Stomach (tissue), 9 donors: ENCODE results near the gene CCR8. TPM values are rescaled to one million over a fixed set of nuclear protein-coding genes. Genes with fewer than 3 reads are reported as not detected.

Experiments
- DNase-seq, 2 donors: peaks; one replicate each; pipeline versions ENCODE4 v3.0.0 to v3.0.0-alpha.2; 2013 to 2019
- H3K27ac ChIP-seq, 5 donors: fragments of 200-600 bp in 4 of 5; sonication (generic) in 4 of 5; one replicate each; pipeline ENCODE4 v1.5.1; 2013 to 2019; ENCODE audit warnings: mild to moderate bottlenecking in 1 of 5, moderate library complexity in 1 of 5
- H3K27me3 ChIP-seq, 3 donors: fragments of 200-600 bp; sonication (generic); one replicate each; pipeline ENCODE4 v1.5.1; 2017 to 2019; ENCODE audit warnings: mixed run types in 1 of 3
- H3K36me3 ChIP-seq, 4 donors: fragments of 200-600 bp; sonication (generic); 1 replicate in 3 of 4; 2 replicates in 1 of 4; pipeline ENCODE4 v1.5.1; 2016 to 2019
- H3K4me1 ChIP-seq, 4 donors: fragments of 200-600 bp; sonication (generic); one replicate each; pipeline ENCODE4 v1.5.1; 2016 to 2019
- H3K4me3 ChIP-seq, 4 donors: fragments of 200-600 bp; sonication (generic) in 3 of 4; one replicate each; pipeline ENCODE4 v1.5.1; 2016 to 2019; ENCODE audit warnings: mild to moderate bottlenecking in 1 of 4
- H3K9me3 ChIP-seq, 4 donors: fragments of 200-600 bp; sonication (generic); one replicate each; pipeline ENCODE4 v1.5.1; 2016 to 2019
- EP300 ChIP-seq: sonication (generic); formaldehyde crosslinking; IDR thresholded peaks from one replicate; pipeline ENCODE4 v1.6.1; 2017; ENCODE audit warnings: antibody characterized with exemption
- POLR2A ChIP-seq, 4 donors: fragments of 450-650 bp; IDR thresholded peaks; one replicate each; pipeline ENCODE4 v1.6.1; 2016; ENCODE audit warnings: antibody characterized with exemption in 4 of 4, control low read depth in 2 of 4, mild to moderate bottlenecking in 1 of 4, moderate library complexity in 1 of 4
- POLR2AphosphoS5 ChIP-seq, 3 donors: sonication (generic); formaldehyde crosslinking; IDR thresholded peaks; one replicate each; pipeline ENCODE4 v1.6.1; 2016; ENCODE audit warnings: antibody characterized with exemption in 3 of 3
- WGBS, 5 donors: extraction: QIAGEN DNeasy Blood & Tissue Kit in 3 of 5; methylation state at CpG; one replicate each; pipeline versions ENCODE4 v1.1.5 to v1.1.7; 2013 to 2018; 5-methylcytosine and 5-hydroxymethylcytosine counted together
- intact Hi-C: fragments of 100-400 bp; cut with DNase I; formaldehyde crosslinking; loops from one replicate; pipeline ENCODE4 v1.15.1; 2023; ENCODE audit warnings: low total_unique reads
- polyA plus RNA-seq, 3 donors: library from polyadenylated mRNA; stranded (reverse); fragments of 200-250 nt; gene quantifications; one replicate each; pipeline ENCODE4 v1.2.3, GENCODE V29; 2013
- total RNA-seq, 5 donors: library from RNA; depleted of rRNA; stranded (reverse); fragments of >200 nt; gene quantifications; one replicate each; pipeline versions ENCODE4 v1.1.0 to v1.2.3, GENCODE V29; 2014 to 2016
- TF ChIP-seq, protein P1 (sequence below), 7 experiments: fragments of 450-650 bp in 4 of 7; fragments of 200-600 bp in 3 of 7; sonication (generic) in 3 of 7; IDR thresholded peaks; one replicate each; pipeline ENCODE4 v1.5.1; 2016 to 2019; ENCODE audit warnings: antibody characterized with exemption in 7 of 7, control low read depth in 2 of 7, mild to moderate bottlenecking in 1 of 7
- donor health status: healthy with polysubstance abuse.
- donor health status: Bipolar disorder and iron deficiency.
- donor health status: healthy.

CCR8 gene
- total and polyA plus RNA-seq, 8 donors: not detected

DNA sequence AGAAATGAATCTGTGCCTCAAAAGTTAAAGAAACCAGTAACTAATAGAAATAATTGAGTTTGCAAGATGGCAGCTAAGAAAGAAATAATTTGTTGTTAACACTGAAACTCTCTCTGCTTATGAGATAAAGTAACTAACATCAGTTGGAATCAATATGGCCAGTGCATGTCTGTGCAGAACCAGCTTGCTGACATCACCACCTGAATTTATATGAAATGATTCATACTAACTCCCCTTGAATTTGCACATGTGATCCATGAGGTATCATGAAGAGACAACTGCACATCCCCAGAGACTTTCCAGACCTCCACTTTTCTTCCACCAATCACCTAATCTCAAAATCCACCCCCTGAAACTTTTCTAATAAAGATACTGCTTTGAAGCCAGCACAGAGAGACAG, 43.3 kb downstream of the CCR8 start:
- H3K4me3 ChIP-seq: no peak overlapping the region
- intact Hi-C loops: loop anchor here (10.0 kb wide), 1 partner anchor 178 kb away; the partner anchor contains the start of gene XIRP1

DNA sequence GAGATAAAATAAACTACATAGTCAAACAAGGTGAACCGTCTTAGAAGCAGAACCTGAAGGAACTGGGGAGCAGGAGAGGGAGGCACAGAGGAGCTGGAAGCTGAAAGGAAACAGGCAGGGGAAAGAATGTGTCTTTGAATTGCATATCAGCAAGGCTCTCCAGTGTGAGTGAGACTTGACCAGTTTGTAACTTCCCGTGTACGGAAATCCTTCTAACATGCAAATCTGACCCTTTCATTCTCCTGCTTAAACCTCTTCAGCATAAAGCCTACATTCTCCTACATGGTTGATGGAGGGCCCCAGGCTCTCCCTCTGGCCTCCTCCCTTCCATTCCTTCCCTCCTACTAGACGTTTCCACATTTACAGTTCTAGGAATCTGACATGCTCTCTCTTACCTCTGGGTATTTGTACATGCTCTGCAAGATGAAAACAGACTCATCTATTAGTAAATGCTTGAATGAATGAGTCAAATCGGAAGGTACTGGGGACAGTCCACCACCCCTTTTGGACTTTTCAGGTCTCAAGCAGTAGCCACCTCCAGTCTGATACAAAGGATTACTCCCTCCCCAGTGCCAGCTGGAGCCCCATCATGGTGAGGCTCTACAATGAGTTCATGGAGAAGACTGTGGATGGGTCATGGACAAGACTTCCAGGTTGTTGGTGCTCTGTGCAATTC, 47.6 kb downstream of the CCR8 start:
- no peak for DNase-seq
- Histone ChIP-seq H3K9me3 (no peaks in the 10 kb centered on the region), H3K4me3 (no peak overlapping the region), H3K4me1 (peaks cover 0 to 12% (median 5%) of the 10 kb centered on the region in 4 donors), H3K27ac (no peak overlapping the region), H3K36me3 (no peaks in the 10 kb centered on the region), H3K27me3 (no peaks in the 10 kb centered on the region)
- intact Hi-C loops: loop anchor here (10.0 kb wide), 1 partner anchor 182 kb away; the partner anchor contains the start of gene XIRP1
- no peak for TF ChIP-seq POLR2AphosphoS5 (IDR thresholded peaks at IDR 0.05)
- no peak for TF ChIP-seq POLR2A (IDR thresholded peaks at IDR 0.05)
- TF ChIP-seq EP300: no peak
- TF ChIP-seq, protein P1, sequence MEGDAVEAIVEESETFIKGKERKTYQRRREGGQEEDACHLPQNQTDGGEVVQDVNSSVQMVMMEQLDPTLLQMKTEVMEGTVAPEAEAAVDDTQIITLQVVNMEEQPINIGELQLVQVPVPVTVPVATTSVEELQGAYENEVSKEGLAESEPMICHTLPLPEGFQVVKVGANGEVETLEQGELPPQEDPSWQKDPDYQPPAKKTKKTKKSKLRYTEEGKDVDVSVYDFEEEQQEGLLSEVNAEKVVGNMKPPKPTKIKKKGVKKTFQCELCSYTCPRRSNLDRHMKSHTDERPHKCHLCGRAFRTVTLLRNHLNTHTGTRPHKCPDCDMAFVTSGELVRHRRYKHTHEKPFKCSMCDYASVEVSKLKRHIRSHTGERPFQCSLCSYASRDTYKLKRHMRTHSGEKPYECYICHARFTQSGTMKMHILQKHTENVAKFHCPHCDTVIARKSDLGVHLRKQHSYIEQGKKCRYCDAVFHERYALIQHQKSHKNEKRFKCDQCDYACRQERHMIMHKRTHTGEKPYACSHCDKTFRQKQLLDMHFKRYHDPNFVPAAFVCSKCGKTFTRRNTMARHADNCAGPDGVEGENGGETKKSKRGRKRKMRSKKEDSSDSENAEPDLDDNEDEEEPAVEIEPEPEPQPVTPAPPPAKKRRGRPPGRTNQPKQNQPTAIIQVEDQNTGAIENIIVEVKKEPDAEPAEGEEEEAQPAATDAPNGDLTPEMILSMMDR (IDR thresholded peaks at IDR 0.05): no peak
- 45 to 62% (median 56%) methylated on average over 5 of the region's 5 CpGs for WGBS, 5 donors

More for the DNA sequence above, 43.3 kb downstream of the CCR8 start:
- H3K9me3 ChIP-seq: no peaks in the 10 kb centered on the region
- no peaks in the 10 kb centered on the region for H3K4me1 ChIP-seq
- H3K36me3 ChIP-seq: no peaks in the 10 kb centered on the region
- H3K27ac ChIP-seq: no peak overlapping the region
- TF ChIP-seq EP300: no peak
- no peak for TF ChIP-seq POLR2AphosphoS5 (IDR thresholded peaks at IDR 0.05)
- TF ChIP-seq, protein P1 (IDR thresholded peaks at IDR 0.05): no peak
- no peak for TF ChIP-seq POLR2A (IDR thresholded peaks at IDR 0.05)
- DNase-seq: no peak
- no peaks in the 10 kb centered on the region for H3K27me3 ChIP-seq

DNA sequence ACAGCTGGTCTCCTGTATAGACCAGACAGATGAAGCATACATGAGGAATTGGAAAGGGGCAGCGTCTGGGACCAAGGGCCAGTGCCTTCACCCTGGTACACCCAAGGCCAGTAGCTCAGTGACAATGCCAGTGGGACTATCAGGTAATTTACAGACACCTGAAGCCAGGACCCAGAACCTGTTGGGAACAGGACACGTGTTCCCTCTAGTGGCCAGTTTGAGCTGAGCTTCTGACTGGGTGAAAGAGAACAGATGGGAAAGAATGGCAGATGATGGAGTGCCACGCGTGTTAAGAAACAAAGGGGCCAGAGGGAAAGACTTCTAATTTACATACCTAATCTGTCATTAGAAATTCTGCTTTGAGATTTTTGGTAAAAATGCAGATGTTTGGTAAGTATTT, 48.6 kb downstream of the CCR8 start:
- no peaks in the 10 kb centered on the region for H3K9me3 ChIP-seq
- H3K27ac ChIP-seq: no peak overlapping the region
- H3K4me3 ChIP-seq: no peak overlapping the region
- H3K36me3 ChIP-seq: no peaks in the 10 kb centered on the region
- WGBS, 5 donors: 14 to 41% (median 24%) methylated on average over 4 of the region's 4 CpGs
- TF ChIP-seq, protein P1 (IDR thresholded peaks at IDR 0.05): peak in 5 of 7 experiments; percentile 39 to 66 (median 54)
- no peak for TF ChIP-seq EP300
- peak in 1 of 3 donors; percentile 16 for TF ChIP-seq POLR2AphosphoS5 (IDR thresholded peaks at IDR 0.05)
- TF ChIP-seq POLR2A (IDR thresholded peaks at IDR 0.05): no peak
- DNase-seq: peak; percentile 74 to 85
- intact Hi-C loops: loop anchor here (10.0 kb wide), 1 partner anchor 183 kb away; the partner anchor contains the start of gene XIRP1
- H3K4me1 ChIP-seq: peaks cover 5 to 22% (median 14%) of the 10 kb centered on the region in 4 donors
- H3K27me3 ChIP-seq: no peaks in the 10 kb centered on the region

GRCh38 chr3:39378957-39379777, 49.7 kb downstream of the CCR8 start:
- peak in 1 of 2 donors; percentile 52 for DNase-seq
- 55 to 78% (median 62%) methylated on average over 10 of the region's 10 CpGs for WGBS, 5 donors
- intact Hi-C loops: loop anchor here (10.0 kb wide), 1 partner anchor 184 kb away; the partner anchor contains the start of gene XIRP1

More at GRCh38 chr3:39378957-39379777, 49.7 kb downstream of the CCR8 start:
- Histone ChIP-seq H3K27me3 (no peaks in the 10 kb centered on the region), H3K27ac (peak overlapping the region; percentile 16 to 72 (median 30)), H3K36me3 (no peaks in the 10 kb centered on the region), H3K4me1 (peaks cover 5 to 22% (median 14%) of the 10 kb centered on the region in 4 donors), H3K4me3 (no peak overlapping the region), H3K9me3 (no peaks in the 10 kb centered on the region)
- TF ChIP-seq POLR2AphosphoS5 (IDR thresholded peaks at IDR 0.05) (peak in 1 of 3 donors; percentile 32), POLR2A (IDR thresholded peaks at IDR 0.05) (no peak)
